ENCODE results near the gene TTL. TPM values are rescaled to one million over a fixed set of nuclear protein-coding genes. Genes with fewer than 3 reads are reported as not detected.
"Not testable (repeated sequence)": the region's sequence is repeated elsewhere in the genome, so short reads cannot be mapped to it uniquely, and the experiment has no call there.

Gene TTL
- polyA plus RNA-seq, 1 experiment: 26.6 TPM

DNA sequence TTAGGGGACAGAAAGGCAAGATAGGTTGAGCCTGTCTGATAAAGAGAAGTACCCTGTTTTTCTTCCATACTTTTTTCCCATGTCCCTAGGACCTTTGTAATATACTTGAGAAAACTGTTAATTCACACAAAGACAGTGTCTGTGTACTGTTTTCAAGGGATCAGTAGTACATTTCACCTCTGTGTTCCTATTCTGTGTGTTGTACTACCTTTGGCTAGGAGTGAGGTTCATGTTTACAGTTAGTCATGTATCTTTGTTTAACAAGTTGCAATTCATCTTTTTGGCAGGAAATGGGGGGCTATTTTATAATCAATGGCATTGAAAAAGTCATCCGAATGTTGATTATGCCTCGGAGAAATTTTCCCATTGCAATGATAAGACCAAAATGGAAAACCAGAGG, 67.0 kb downstream of the TTL start:
- no peaks in the 10 kb centered on the region for H3K27me3 ChIP-seq (ENCODE audit: control insufficient read depth, insufficient read depth, low read length)
- TF ChIP-seq, protein P1, sequence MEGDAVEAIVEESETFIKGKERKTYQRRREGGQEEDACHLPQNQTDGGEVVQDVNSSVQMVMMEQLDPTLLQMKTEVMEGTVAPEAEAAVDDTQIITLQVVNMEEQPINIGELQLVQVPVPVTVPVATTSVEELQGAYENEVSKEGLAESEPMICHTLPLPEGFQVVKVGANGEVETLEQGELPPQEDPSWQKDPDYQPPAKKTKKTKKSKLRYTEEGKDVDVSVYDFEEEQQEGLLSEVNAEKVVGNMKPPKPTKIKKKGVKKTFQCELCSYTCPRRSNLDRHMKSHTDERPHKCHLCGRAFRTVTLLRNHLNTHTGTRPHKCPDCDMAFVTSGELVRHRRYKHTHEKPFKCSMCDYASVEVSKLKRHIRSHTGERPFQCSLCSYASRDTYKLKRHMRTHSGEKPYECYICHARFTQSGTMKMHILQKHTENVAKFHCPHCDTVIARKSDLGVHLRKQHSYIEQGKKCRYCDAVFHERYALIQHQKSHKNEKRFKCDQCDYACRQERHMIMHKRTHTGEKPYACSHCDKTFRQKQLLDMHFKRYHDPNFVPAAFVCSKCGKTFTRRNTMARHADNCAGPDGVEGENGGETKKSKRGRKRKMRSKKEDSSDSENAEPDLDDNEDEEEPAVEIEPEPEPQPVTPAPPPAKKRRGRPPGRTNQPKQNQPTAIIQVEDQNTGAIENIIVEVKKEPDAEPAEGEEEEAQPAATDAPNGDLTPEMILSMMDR (IDR thresholded peaks at IDR 0.05; ENCODE audit: low read depth, low read length): no peak
- H3K4me3 ChIP-seq (ENCODE audit: low read depth, low read length): no peak overlapping the region
- H3K27ac ChIP-seq (ENCODE audit: low read depth, low read length): no peak overlapping the region
- no peaks in the 10 kb centered on the region for H3K9me3 ChIP-seq (ENCODE audit: control insufficient read depth, insufficient read depth, low read length)
- ChIA-PET CTCF (no interaction called here), POLR2A (no interaction called here)
- no peak for DNase-seq (ENCODE audit: low read depth, low spot score)

DNA sequence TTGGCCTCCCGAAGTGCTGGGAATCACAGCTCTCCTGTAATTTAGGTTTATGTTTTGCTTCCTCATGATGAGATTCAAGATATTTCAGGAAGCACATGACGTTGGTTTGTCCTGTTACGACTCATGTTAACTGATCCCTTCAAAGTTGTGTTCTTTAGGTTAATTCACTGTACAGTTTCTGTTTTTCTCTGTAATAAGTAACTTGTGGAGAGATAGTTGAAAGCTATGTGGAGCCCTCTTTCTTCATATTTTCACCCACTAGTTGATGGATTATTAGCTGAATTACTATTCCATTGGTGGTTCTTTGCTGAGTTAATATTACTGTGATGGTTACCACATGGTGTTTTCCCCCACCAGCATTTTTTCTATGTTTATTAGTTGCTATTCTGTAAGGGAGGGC, 84.1 kb downstream of the TTL start:
- CTCF ChIA-PET: interaction anchor here (1.0 kb wide), 1 partner anchor 11 kb away, joined by 3 read pairs; no protein-coding TSS in a partner anchor
- H3K4me3 ChIP-seq (ENCODE audit: low read depth, low read length): no peak overlapping the region
- H3K27me3 ChIP-seq (ENCODE audit: control insufficient read depth, insufficient read depth, low read length): no peaks in the 10 kb centered on the region
- no peak overlapping the region for H3K27ac ChIP-seq (ENCODE audit: low read depth, low read length)
- TF ChIP-seq, protein P1 (IDR thresholded peaks at IDR 0.05; ENCODE audit: low read depth, low read length): no peak
- POLR2A ChIA-PET: no interaction called here
- no peaks in the 10 kb centered on the region for H3K9me3 ChIP-seq (ENCODE audit: control insufficient read depth, insufficient read depth, low read length)
- DNase-seq (ENCODE audit: low read depth, low spot score): no peak

DNA sequence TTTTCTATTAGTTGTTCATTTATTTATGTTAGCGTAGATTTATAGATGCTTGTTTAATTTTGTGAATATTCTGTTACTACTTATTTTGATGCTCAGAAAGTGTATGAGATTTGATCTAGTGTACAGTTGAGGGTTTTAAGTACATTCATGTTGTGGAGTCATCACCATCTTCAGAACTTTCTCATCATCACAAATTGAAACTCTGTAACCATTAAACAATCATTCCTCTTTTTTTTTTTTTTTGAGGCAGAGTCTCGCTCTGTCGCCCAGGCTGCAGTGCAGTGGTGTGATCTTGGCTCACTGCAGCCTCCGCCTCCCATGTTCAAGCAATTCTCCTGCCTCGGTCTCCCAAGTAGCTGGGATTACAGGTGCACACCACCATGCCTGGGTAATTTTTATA, 84.6 kb downstream of the TTL start:
- H3K9me3 ChIP-seq (ENCODE audit: control insufficient read depth, insufficient read depth, low read length); H3K27me3 ChIP-seq (ENCODE audit: control insufficient read depth, insufficient read depth, low read length); DNase-seq (ENCODE audit: low read depth, low spot score); H3K4me3 ChIP-seq (ENCODE audit: low read depth, low read length); POLR2A ChIA-PET; H3K27ac ChIP-seq (ENCODE audit: low read depth, low read length): not testable (repeated sequence)
- CTCF ChIA-PET: interaction anchor here (1.0 kb wide), 1 partner anchor 11 kb away, joined by 3 read pairs; no protein-coding TSS in a partner anchor

DNA sequence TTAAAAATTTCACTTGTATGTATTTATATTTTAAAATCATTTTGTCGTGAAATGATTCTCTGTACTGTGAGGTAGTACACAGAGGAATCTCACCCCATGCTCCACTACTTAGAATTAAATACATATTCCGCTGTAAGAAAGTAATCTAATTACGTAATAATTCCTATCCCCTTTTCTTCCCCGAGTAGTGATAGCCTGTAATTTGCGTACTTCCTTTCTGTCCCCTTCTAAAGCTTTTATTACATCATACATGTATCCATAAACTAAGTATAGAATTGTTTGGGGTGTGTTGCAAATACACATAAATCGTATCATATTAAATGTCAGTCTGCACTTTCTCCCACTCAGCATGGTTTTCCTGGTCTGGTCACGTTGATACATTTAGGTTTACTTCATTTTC, 90.0 kb downstream of the TTL start:
- Histone ChIP-seq H3K27ac (ENCODE audit: low read depth, low read length) (no peak overlapping the region), H3K27me3 (ENCODE audit: control insufficient read depth, insufficient read depth, low read length) (no peaks in the 10 kb centered on the region), H3K4me3 (ENCODE audit: low read depth, low read length) (no peak overlapping the region), H3K9me3 (ENCODE audit: control insufficient read depth, insufficient read depth, low read length) (no peaks in the 10 kb centered on the region)
- TF ChIP-seq, protein P1 (IDR thresholded peaks at IDR 0.05; ENCODE audit: low read depth, low read length): no peak
- ChIA-PET POLR2A (no interaction called here), CTCF (interaction anchor here (1.0 kb wide), 1 partner anchor 28 kb away, joined by 3 read pairs; no protein-coding TSS in a partner anchor)
- DNase-seq (ENCODE audit: low read depth, low spot score): no peak

DNA sequence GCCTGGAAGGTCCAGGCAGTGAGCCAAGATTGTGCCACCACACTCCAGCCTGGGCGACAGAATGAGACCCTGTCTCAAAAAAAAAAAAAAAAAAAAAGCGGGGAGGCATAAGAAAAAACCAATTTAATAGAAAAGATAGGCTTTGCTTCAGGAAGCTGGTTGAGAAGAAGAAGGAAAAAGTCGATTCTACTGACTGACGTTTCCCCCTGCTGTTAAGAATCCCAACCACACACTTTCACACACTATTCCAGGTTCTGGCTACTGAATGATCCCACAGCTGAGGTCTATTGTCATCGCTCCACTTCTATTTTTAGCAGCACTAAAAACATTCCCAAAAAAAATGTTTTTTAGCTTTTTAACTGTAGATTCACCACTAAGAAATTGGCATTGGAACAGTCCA, 95.8 kb downstream of the TTL start:
- ChIA-PET CTCF (interaction anchor here (0.6 to 1.5 kb wide), 11 partner anchors 11 to 457 kb away, joined by 3 to 11 read pairs (median 3); no protein-coding TSS in a partner anchor), POLR2A (no interaction called here)
- Histone ChIP-seq H3K9me3 (ENCODE audit: control insufficient read depth, insufficient read depth, low read length) (no peaks in the 10 kb centered on the region), H3K27ac (ENCODE audit: low read depth, low read length) (no peak overlapping the region), H3K27me3 (ENCODE audit: control insufficient read depth, insufficient read depth, low read length) (no peaks in the 10 kb centered on the region), H3K4me3 (ENCODE audit: low read depth, low read length) (no peak overlapping the region)
- no peak for DNase-seq (ENCODE audit: low read depth, low spot score)
- TF ChIP-seq, protein P1 (IDR thresholded peaks at IDR 0.05; ENCODE audit: low read depth, low read length): peak; percentile 39

DNA sequence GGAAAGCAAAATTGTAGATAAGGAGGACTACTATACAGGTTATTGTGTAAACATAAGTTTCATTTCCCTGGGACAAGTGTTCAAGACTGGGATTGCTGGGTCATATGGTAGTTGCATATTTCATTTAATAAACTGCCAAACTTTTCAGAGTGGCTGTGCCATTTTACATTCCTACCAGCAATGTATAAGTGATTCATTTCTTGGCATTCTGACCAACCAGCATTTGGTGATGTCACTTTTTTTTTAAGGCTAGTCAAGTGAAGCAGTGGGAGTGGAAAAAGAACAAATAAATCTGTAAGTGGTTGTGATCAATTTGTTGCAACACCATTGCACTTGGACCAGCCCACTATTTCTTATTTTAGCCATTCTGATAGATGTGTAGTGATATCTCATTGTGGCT, 97.3 kb downstream of the TTL start:
- DNase-seq (ENCODE audit: low read depth, low spot score): peak; percentile 72
- POLR2A ChIA-PET: no interaction called here
- no peaks in the 10 kb centered on the region for H3K9me3 ChIP-seq (ENCODE audit: control insufficient read depth, insufficient read depth, low read length)
- H3K4me3 ChIP-seq (ENCODE audit: low read depth, low read length): no peak overlapping the region
- TF ChIP-seq, protein P1 (IDR thresholded peaks at IDR 0.05; ENCODE audit: low read depth, low read length): peak; percentile 32
- CTCF ChIA-PET: no interaction called here
- H3K27me3 ChIP-seq (ENCODE audit: control insufficient read depth, insufficient read depth, low read length): no peaks in the 10 kb centered on the region
- no peak overlapping the region for H3K27ac ChIP-seq (ENCODE audit: low read depth, low read length)

All from AG04450 (cell line).